A673 (cell line): ENCODE measurements around the gene PDAP1.

Experiments used
- EZH2 ChIP-seq: fragments of 200-600 bp; sonication (generic); IDR thresholded peaks from 2 replicates; pipeline ENCODE4 v1.6.1; 2017; ENCODE audit warnings: borderline replicate concordance, low read depth, mild to moderate bottlenecking, mixed read lengths, antibody characterized with exemption, low read length; ENCODE audit not compliant: poor library complexity, severe bottlenecking
- TF ChIP-seq, protein P1 (sequence below): fragments of 300-800, 200-600 bp; sonication (generic); conservative IDR thresholded peaks from 2 replicates; pipeline ENCODE4 v1.5.1; 2017; ENCODE audit warnings: low read depth, mild to moderate bottlenecking, antibody characterized with exemption, low read length, moderate library complexity, mixed read lengths

DNA sequence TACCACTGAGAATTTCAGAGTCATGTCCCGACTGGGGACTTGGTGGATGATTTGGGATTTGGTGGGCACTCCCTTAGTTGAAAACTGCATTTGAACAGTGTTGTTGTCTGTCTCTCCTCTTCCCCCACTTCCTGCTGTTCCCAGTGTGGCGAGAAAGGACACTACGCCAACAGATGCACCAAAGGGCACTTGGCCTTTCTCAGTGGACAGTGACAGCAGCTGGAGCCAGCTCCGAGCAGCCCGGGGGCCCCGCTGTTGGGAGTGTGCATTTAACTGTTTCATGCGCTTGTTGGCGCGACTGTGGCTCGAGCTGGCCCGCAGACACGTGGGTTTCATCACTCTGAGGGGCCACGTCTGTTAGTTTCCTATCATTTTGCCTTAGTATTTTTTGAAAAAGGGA lies 47.9 kb upstream of the PDAP1 start:
- TF ChIP-seq, protein P1, sequence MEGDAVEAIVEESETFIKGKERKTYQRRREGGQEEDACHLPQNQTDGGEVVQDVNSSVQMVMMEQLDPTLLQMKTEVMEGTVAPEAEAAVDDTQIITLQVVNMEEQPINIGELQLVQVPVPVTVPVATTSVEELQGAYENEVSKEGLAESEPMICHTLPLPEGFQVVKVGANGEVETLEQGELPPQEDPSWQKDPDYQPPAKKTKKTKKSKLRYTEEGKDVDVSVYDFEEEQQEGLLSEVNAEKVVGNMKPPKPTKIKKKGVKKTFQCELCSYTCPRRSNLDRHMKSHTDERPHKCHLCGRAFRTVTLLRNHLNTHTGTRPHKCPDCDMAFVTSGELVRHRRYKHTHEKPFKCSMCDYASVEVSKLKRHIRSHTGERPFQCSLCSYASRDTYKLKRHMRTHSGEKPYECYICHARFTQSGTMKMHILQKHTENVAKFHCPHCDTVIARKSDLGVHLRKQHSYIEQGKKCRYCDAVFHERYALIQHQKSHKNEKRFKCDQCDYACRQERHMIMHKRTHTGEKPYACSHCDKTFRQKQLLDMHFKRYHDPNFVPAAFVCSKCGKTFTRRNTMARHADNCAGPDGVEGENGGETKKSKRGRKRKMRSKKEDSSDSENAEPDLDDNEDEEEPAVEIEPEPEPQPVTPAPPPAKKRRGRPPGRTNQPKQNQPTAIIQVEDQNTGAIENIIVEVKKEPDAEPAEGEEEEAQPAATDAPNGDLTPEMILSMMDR: no peak
- no peak for TF ChIP-seq EZH2
